SK-N-SH (cell line): ENCODE data around the gene SLC8A2. TPM values are rescaled to one million over a fixed set of nuclear protein-coding genes. Genes with fewer than 3 reads are reported as not detected.

Experiments
- CTCF ChIA-PET: fragments of 300-600, 350-600 bp; formaldehyde crosslinking; extraction: SDS; loops from one replicate; lab custom pipeline; 2021; lab: Yijun Ruan, JAX
- POLR2A ChIA-PET: fragments of 350-600 bp; sonication (Branson Sonifier 250); formaldehyde crosslinking; extraction: SDS; loops from one replicate; lab custom pipeline; 2020; ENCODE audit warnings: antibody characterized with exemption, inconsistent platforms; lab: Yijun Ruan, JAX
- DNase-seq: peaks from one replicate; pipeline ENCODE4 v3.0.0; 2012
- H2AFZ ChIP-seq: fragments of 200-600 bp; sonication (generic); 2 replicates; pipeline ENCODE4 v1.8.1; 2016; ENCODE audit warnings: antibody characterized with exemption, mild to moderate bottlenecking, low read depth
- H3F3A ChIP-seq: fragments of 200-600 bp; sonication (generic); replicated peaks from 2 replicates; pipeline ENCODE3; 2016; ENCODE audit warnings: antibody characterized with exemption, mild to moderate bottlenecking; ENCODE audit not compliant: insufficient read depth
- H3K27ac ChIP-seq, 2 experiments: fragments of 200-500 bp in 1 of 2; fragments of 200-600 bp in 1 of 2; sonication (Bioruptor generic) in 1 of 2; sonication (generic), shearing (Covaris generic) in 1 of 2; 2 replicates each; pipeline versions ENCODE4 v1.5.1 to v1.6.1; 2014 to 2016; ENCODE audit warnings: low read depth in 2 of 2, inconsistent platforms in 1 of 2, low read length in 1 of 2, mild to moderate bottlenecking in 1 of 2, mixed read lengths in 1 of 2
- H3K27me3 ChIP-seq: fragments of 200-600 bp; sonication (generic), shearing (Covaris generic); 2 replicates; pipeline ENCODE4 v1.6.1; 2016; ENCODE audit warnings: mixed run types; ENCODE audit not compliant: insufficient read depth
- H3K36me3 ChIP-seq, 2 experiments: fragments of 200-500 bp in 1 of 2; fragments of 200-600 bp in 1 of 2; sonication (Bioruptor generic) in 1 of 2; sonication (generic) in 1 of 2; replicated peaks in 1 of 2; 2 replicates each; pipeline versions ENCODE3 to v1.5.1; 2014 to 2016; ENCODE audit warnings: low read length in 1 of 2, mild to moderate bottlenecking in 1 of 2; ENCODE audit not compliant: insufficient read depth in 2 of 2, control insufficient read depth in 1 of 2
- H3K4me1 ChIP-seq, 2 experiments: fragments of 200-500 bp in 1 of 2; fragments of 200-600 bp in 1 of 2; sonication (Bioruptor generic) in 1 of 2; sonication (generic), shearing (Covaris generic) in 1 of 2; 2 replicates each; pipeline versions ENCODE4 v1.5.1 to v1.6.1; 2014 to 2016; ENCODE audit warnings: low read depth in 1 of 2, low read length in 1 of 2, mixed run types in 1 of 2; ENCODE audit not compliant: insufficient read depth in 2 of 2, control insufficient read depth in 1 of 2
- H3K4me2 ChIP-seq: fragments of 200-600 bp; sonication (generic), shearing (Covaris generic); 2 replicates; pipeline ENCODE4 v1.6.1; 2017; ENCODE audit warnings: mixed run types
- H3K4me3 ChIP-seq, 2 experiments: fragments of 200-500 bp in 1 of 2; fragments of 200-600 bp in 1 of 2; sonication (Bioruptor generic) in 1 of 2; sonication (generic), shearing (Covaris generic) in 1 of 2; 2 replicates each; pipeline versions ENCODE4 v1.5.1 to v1.8.1; 2014 to 2016; ENCODE audit warnings: low read depth in 2 of 2, inconsistent platforms in 1 of 2, low read length in 1 of 2, mild to moderate bottlenecking in 1 of 2, mixed read lengths in 1 of 2, moderate library complexity in 1 of 2
- H3K79me2 ChIP-seq: fragments of 200-600 bp; sonication (generic); 2 replicates; pipeline ENCODE4 v1.8.1; 2017; ENCODE audit warnings: mild to moderate bottlenecking; ENCODE audit not compliant: insufficient read depth
- H3K9ac ChIP-seq: fragments of 200-600 bp; sonication (generic); 2 replicates; pipeline ENCODE4 v1.6.1; 2017; ENCODE audit warnings: mixed run types
- H3K9me2 ChIP-seq: fragments of 200-600 bp; sonication (generic); 2 replicates; pipeline ENCODE4 v1.6.1; 2017; ENCODE audit warnings: mixed run types
- H3K9me3 ChIP-seq: fragments of 200-600 bp; sonication (generic); 2 replicates; pipeline ENCODE4 v1.6.1; 2017; ENCODE audit warnings: mixed run types, mild to moderate bottlenecking, moderate library complexity
- H4K20me1 ChIP-seq: fragments of 200-600 bp; sonication (generic); 2 replicates; pipeline ENCODE4 v1.6.1; 2017; ENCODE audit warnings: mild to moderate bottlenecking, mixed run types; ENCODE audit not compliant: insufficient read depth
- CHD2 ChIP-seq: fragments of 150-350 bp; IDR thresholded peaks from 2 replicates; pipeline ENCODE4 v1.6.1; 2018; ENCODE audit warnings: low read length; ENCODE audit not compliant: partially characterized antibody
- CTCF ChIP-seq: fragments of 200-600 bp; sonication (generic); IDR thresholded peaks from 2 replicates; pipeline ENCODE4 v1.6.1; 2017; ENCODE audit warnings: antibody characterized with exemption, mild to moderate bottlenecking, moderate library complexity
- FOSL2 ChIP-seq: IDR thresholded peaks from 2 replicates; pipeline ENCODE4 v1.4.0; 2012; ENCODE audit warnings: low read depth, mild to moderate bottlenecking, moderate library complexity, borderline replicate concordance
- GATA2 ChIP-seq: sonication (generic); formaldehyde crosslinking; IDR thresholded peaks from 2 replicates; pipeline ENCODE4 v1.5.0; 2020; ENCODE audit warnings: mild to moderate bottlenecking, missing genetic modification reagents
- JUND ChIP-seq: IDR thresholded peaks from 2 replicates; pipeline ENCODE4 v1.4.0; 2012
- MXI1 ChIP-seq: IDR thresholded peaks from 2 replicates; pipeline ENCODE4 v1.6.1; 2012; ENCODE audit warnings: mild to moderate bottlenecking, low read depth, low read length, improper control_type of control experiment
- NRF1 ChIP-seq: IDR thresholded peaks from 2 replicates; pipeline ENCODE4 v1.6.1; 2012; ENCODE audit warnings: low read depth, mild to moderate bottlenecking, low read length
- REST ChIP-seq: IDR thresholded peaks from 2 replicates; pipeline ENCODE4 v1.6.1; 2012; ENCODE audit warnings: mild to moderate bottlenecking, low read depth, low read length, moderate library complexity
- ZBTB33 ChIP-seq: IDR thresholded peaks from 2 replicates; pipeline ENCODE4 v1.4.0; 2012; ENCODE audit warnings: low read depth, borderline replicate concordance
- WGBS: methylation state at CpG from one replicate; pipeline ENCODE4 v1.1.6; 2017; ENCODE audit warnings: low lambda C conversion rate; 5-methylcytosine and 5-hydroxymethylcytosine counted together
- polyA plus RNA-seq, 3 experiments: library from polyadenylated mRNA; depleted of rRNA; stranded (reverse); fragments of >200 nt; gene quantifications; 2 replicates each; pipeline ENCODE4 v1.2.3, GENCODE V29; 2012

The SLC8A2 gene
- polyA plus RNA-seq, 1 of the 3 experiments (the other 2 are of a cell fraction) = 0.58 TPM

- TF ChIP-seq ZBTB33 (no peak), CTCF (no peak), GATA2 (peak; percentile 99), JUND (no peak), REST (no peak), FOSL2 (no peak)
These were observed 23.0 kb upstream of the SLC8A2 start (continued) for GRCh38 chr19:47494729-47495128.

- no peaks in the 10 kb centered on the region for H3F3A ChIP-seq
- H3K4me3 ChIP-seq = no peak overlapping the region
- peak; percentile 56 for DNase-seq
- H3K4me1 ChIP-seq = peaks cover 0 to 77% of the 10 kb centered on the region in 2 experiments; a peak in 1 of 4 replicates
- H3K4me2 ChIP-seq = no peak overlapping the region
- H4K20me1 ChIP-seq = no peaks in the 10 kb centered on the region
- peaks cover 0 to 26% of the 10 kb centered on the region in 2 experiments for H3K36me3 ChIP-seq
- CTCF ChIA-PET = interaction anchor here (1.3 to 6.5 kb wide), 6 partner anchors 10 to 58 kb away, joined by 3 to 52 read pairs (median 19); partner anchors contain the start of genes KPTN, NAPA and SLC8A2
- 92% methylated on average over 4 of the region's 5 CpGs for WGBS
- H2AFZ ChIP-seq = no peak overlapping the region
- POLR2A ChIA-PET = interaction anchor here (2.6 kb wide), 1 partner anchor 10 kb away, joined by 17 read pairs; the partner anchor contains the start of gene KPTN
- no peaks in the 10 kb centered on the region for H3K9me2 ChIP-seq
- peak overlapping the region in 1 of 2 experiments; percentile 84; a peak in 2 of 4 replicates for H3K27ac ChIP-seq
- no peak overlapping the region for H3K9ac ChIP-seq
- H3K9me3 ChIP-seq = no peaks in the 10 kb centered on the region
- TF ChIP-seq NRF1 (no peak), MXI1 (peak; percentile 52; the same call in 1 of the 2 replicates), CHD2 (no peak)
- H3K79me2 ChIP-seq = no peaks in the 10 kb centered on the region
- H3K27me3 ChIP-seq = no peaks in the 10 kb centered on the region
These were observed 22.5 kb upstream of the SLC8A2 start for GRCh38 chr19:47494211-47494547.
